SH-SY5Y (cell line): ENCODE results near the gene AMBRA1.

Experiments used
- GATA2 ChIP-seq: IDR thresholded peaks from 2 replicates; pipeline ENCODE4 v1.6.1; 2011; ENCODE audit warnings: mild to moderate bottlenecking, low read depth, low read length
- GATA3 ChIP-seq: IDR thresholded peaks from 2 replicates; pipeline ENCODE4 v1.6.1; 2011; ENCODE audit warnings: low read depth, mild to moderate bottlenecking, low read length, moderate library complexity

- TF ChIP-seq GATA2 = no peak
- no peak for TF ChIP-seq GATA3
Observed at GRCh38 chr11:46346886-46347636, 246.8 kb downstream of the AMBRA1 start, which contains the start of gene DGKZ.
